NCI-H345 (cell line): ENCODE data around the gene FBXL13.
"Not testable (repeated sequence)": the region's sequence is repeated elsewhere in the genome, so short reads cannot be mapped to it uniquely, and the experiment has no call there.

Source experiments
- DNase-seq: peaks from one replicate; lab custom pipeline; 2025; lab: John Stamatoyannopoulos, UW

The FBXL13 gene

GRCh38 chr7:103074519-103075336 is at the start of gene FBXL13, which contains the start of gene ARMC10:
FBXL13 (minus strand) TSS chr7:103074796.
ARMC10 (plus strand) TSS chr7:103075140; CDS start chr7:103075273, 133 bp downstream.
- DNase-seq, result peak; percentile 97

DNA sequence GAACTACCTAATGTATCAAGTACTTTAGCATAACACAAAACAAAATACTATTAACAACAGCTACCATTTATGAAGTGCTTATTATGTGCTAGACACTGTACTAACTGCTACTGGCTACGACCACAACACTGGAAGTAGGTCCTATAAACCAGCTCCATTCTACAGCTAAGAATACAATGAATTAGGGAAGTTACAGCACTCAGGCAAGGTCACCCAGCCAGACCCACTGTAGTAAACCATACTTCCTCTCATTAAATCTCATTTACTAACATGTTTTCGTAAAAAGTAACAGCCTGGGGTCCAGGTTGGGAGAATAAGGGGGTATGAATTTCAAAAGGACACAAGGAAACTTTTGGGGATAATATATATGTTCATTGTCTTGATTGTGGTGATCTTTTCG is 48.9 kb upstream of the FBXL13 start:
- no peak for DNase-seq

GRCh38 chr7:103121641-103122040 is 47.0 kb upstream of the FBXL13 start:
- DNase-seq, result no peak

DNA sequence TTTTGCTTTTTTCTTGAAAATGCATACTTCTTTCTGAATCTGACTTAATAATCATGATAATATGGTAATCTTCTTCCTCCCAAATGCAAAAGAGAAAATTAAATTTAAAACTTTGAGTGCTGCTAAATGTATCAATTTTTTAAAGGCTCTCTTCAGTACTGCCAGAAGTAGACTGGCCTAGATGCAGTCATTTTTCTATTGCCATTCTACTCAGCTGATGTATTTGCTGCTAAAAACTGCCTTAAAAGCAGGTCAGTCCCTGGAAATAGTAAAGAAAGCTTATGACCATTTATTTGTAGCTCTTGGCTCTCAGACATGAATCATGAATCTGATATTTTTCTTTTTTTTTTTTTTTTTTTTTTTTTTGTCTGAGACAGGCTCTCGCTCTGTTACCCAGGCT is 45.8 kb upstream of the FBXL13 start:
- no peak for DNase-seq

GRCh38 chr7:103119791-103120291 is 45.2 kb upstream of the FBXL13 start:
- DNase-seq, result no peak

DNA sequence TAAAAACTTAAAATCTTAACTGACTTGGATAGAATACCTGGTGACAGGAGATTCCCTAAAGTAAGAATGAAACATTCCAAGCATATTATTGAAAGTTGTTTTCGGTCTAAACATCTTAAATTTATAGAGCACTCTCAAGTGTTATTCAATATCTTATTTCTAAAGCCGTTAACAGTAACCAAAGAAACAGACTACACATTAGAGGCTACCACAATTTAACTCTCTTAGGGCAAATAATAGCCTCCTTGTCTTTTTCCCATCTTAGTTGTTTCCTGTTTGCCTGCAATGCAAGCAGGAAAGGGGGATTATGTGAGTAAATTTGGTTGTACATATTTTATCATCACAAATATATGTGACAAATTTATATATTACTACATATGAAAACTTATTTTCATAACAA is 42.9 kb upstream of the FBXL13 start:
- DNase-seq, result no peak

DNA sequence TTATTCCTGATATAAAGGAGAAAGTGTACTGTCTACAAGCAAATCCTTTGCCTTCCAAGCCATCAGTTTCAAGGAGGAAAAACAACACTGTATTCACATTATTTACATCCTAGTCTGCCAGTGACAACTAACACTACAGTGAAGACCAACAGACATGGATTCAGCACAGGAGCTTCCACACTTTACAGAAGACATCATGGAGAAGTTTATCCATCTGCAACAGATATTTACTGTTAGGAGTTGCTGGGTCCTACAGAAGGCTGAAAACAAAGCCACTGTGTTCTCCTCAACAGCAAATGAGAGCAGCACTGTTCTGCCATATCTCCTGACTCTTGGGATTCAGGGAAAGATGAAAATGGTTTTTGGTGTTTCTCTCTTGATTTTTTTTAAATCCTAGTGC is 42.4 kb upstream of the FBXL13 start:
- DNase-seq, result no peak

DNA sequence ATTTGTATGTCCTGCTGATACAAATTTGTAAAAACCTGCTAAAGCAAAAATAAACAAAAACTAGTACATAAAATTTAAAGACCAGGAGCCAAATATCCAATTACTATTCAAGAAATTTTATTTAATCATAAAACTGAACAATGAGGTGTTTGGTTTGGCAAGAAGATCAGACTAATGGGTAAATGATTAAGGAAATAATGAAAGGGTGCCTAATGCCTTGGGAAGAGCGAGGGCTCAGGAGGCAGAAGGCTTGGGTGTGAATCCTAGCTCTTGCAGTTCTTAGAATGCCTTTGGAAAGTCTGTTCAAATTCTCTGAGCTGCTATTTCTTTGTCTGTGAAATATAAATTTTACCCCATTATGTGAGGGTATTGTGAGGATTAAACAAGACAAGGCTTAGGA is 41.9 kb upstream of the FBXL13 start:
- DNase-seq, result no peak

- no peak for DNase-seq
Observed at GRCh38 chr7:103115771-103116170, 41.2 kb upstream of the FBXL13 start.

GRCh38 chr7:103114576-103115008 is 40.0 kb upstream of the FBXL13 start:
- DNase-seq, result no peak

GRCh38 chr7:103113164-103113563 is 38.6 kb upstream of the FBXL13 start:
- no peak for DNase-seq

DNA sequence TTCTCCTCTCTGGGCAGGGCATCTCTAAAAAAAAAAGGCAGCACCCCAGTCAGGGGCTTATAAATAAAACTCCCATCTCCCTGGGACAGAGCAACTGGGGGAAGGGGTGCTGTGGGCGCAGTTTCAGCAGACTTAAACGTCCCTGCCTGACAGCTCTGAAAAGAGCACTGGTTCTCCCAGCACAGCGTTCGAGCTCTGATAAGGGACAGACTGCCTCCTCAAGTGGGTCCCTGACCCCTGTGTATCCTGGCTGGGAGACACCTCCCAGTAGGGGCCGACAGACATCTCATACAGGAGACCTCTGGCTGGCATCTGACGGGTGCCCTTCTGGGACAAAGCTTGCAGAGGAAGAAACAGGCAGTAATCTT is 32.1 kb upstream of the FBXL13 start:
- DNase-seq, result not testable (repeated sequence)

GRCh38 chr7:103106005-103106702 is 31.6 kb upstream of the FBXL13 start:
- no peak for DNase-seq

DNA sequence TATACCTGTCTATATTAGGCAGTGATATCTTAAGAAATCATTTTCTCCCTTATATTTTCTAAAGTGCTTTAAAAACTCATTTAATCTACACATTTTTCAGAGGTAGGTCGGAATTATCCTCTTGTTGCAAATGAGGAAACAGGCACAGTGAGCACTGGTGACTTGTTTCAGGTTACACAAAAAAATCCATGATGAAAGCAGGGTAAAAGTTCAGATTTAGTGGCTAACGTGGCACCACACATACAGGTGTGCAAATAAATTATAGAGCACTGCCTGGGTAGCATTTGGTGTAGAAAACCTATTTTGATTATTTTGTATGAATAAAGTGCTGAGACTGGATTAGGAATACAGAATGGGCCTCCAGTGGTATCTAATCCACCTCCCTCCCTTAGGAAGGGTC is 26.9 kb upstream of the FBXL13 start:
- DNase-seq, result no peak

- DNase-seq, result no peak
Observed at GRCh38 chr7:103100348-103100747, 25.8 kb upstream of the FBXL13 start.

DNA sequence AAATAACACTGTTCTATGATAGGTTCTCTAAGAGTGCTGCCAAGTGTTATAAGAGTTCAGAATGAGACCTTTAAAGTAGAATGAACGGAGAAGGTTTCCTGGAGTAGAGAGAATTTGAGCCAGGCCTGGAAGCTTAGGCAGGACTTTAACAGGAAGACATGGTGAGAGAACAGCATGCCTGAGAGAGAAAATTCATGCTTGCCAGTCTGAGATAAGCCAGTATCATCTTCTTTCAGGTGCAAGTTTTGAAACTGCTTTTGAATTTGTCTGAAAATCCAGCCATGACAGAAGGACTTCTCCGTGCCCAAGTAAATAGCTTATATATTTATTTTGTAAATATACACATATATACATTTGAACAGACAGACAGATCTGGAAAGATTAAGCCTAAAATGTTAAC is 22.4 kb upstream of the FBXL13 start:
- no peak for DNase-seq

GRCh38 chr7:103095558-103095957 is 21.0 kb upstream of the FBXL13 start:
- not testable (repeated sequence) for DNase-seq

DNA sequence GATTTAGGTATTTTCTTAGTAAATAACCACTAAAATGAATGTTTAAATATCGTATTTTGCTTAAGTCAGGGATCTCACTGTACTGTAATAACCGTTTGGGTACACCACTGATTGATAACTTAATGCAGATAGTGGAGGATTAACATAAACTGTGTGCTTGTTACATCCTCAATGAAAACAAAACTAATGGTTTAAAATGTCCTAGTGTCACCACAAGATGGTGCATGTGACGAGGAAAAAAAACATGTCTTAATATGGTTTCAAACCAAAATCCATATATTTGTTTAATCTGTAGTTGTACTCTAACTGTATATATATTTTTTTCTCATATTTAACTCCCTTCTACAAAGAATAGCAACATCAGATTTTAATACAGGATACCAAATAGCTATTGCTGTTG is 19.5 kb upstream of the FBXL13 start:
- no peak for DNase-seq

- DNase-seq, result no peak
Observed at GRCh38 chr7:103093429-103093828, 18.8 kb upstream of the FBXL13 start.

- not testable (repeated sequence) for DNase-seq
Observed at GRCh38 chr7:103092321-103092720, 17.7 kb upstream of the FBXL13 start.

DNA sequence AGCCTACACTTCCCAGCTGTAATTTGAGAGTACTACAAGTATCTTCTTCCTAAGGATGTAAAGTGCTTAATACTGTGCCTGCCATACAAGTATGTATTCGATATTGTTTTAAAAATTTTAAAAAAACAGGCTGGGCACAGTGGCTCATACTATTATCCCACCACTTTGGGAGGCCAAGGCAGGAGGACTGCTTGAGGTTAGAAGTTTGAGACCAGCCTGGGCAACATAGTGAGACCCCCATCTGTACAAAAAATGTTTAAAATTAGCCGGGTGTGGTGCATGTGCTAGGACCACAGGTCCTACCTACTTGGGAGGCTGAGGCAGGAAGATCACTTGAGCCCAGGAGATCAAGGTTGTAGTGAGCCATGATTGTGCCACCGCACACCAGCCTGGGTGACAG is 8.6 kb upstream of the FBXL13 start:
- no peak for DNase-seq

GRCh38 chr7:103082497-103082896 is 7.9 kb upstream of the FBXL13 start:
- no peak for DNase-seq

DNA sequence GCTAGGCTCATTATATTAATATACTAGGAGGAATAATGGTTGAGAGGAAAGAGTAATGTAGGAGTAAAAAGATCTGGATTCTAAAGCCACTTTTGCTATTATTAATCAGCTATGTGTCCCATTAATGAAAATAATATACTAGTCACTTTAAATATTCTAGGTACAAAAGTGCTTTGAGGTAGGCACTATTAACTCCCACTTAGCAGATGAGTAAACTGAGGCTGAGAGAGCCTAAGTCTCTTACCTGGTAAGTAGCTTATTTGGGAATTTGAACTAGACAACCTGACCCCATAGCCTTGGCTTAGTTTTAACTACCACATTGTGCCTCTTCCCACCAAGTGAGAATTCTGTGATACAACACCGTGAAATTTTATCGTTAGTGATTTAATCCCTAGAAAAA is 6.3 kb upstream of the FBXL13 start:
- no peak for DNase-seq
